Umbilical cord (tissue), 2 donors: ENCODE measurements around the gene SLC38A1. TPM values are rescaled to one million over a fixed set of nuclear protein-coding genes. Genes with fewer than 3 reads are reported as not detected.

Source experiments
- DNase-seq: peaks from one replicate; pipeline ENCODE4 v3.0.0-alpha.2; 2015; ENCODE audit warnings: low spot score
- total RNA-seq: library from RNA; depleted of rRNA; stranded (reverse); fragments of >200 nt; gene quantifications from one replicate; pipeline ENCODE4 v1.2.3, GENCODE V29; 2014; ENCODE audit warnings: low replicate concordance; ENCODE audit not compliant: insufficient read depth

The SLC38A1 gene
- total RNA-seq, 1 donor from 2014 or later, result 159 TPM

DNA sequence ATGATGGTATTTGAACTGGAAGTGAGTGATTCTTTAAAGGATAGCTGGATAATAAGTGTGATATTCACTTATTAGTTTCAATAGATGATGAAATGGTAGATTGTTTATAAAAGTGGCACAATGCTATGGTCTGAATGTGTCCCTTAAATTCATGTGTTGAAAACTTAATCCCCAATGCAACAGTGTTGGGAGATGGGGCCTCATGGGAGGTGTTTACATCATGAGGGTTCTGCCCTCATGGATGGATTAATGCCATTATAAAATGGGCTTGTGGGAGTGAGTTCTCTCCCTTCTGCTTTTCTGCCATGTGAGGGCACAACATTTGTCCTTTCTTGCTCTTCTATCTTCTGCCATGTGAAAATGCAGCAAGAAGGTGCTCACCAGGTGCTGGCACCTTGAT is 134.0 kb downstream of the SLC38A1 start:
- DNase-seq, result no peak

DNA sequence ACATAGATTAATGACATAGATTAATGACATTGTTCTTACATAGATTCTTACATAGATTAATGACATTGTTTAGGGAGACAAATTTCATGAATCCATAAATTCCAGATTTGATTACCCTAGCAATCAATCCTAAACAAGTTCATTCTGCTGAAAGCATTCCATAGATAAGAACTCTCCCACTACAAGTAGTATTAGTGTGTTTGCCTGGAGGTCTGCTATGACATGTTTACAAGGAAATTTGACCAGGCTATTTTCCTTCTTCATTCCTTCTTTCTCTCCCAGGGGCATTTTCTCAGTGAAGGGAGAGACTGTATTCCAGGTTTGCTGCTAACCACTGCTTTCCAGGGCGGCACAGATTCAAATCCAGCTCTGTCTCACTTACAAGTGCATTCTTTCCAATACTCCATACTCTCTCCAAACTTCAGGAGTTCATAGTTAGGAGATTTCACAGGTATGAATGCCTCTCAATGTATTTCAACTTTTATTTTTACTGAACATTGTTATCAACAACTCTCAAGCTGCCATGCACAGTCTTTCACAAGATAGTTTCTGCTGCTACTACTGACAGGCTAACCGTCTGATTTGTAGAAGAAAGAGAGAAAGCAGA is 134.5 kb downstream of the SLC38A1 start:
- peak; percentile 76 for DNase-seq

DNA sequence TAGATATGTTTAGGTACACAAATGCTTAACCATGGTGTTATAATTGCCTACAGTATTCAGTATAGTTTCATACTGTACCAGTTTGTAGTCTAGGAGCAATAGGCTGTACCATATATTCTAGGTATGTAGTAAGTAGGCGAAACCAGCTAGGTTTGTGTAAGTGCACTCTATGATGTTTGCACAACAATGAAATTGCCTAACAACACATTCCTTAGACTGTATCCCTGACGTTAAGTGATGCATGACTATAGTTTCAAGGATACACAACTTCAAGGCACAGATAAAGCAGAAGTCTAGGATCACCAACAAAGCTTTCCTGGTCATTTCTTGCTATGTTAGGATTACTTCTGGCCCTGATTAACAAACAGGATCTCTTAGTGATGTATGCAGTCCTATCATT is 135.1 kb downstream of the SLC38A1 start:
- no peak for DNase-seq

Other genes with a start within 250 kb of the SLC38A1 start
- gene SLC38A2, start 103.7 kb upstream of the SLC38A1 start, total RNA-seq, result 535 TPM